GM12875 (cell line): ENCODE measurements around the gene C11orf98.
A peak's percentile ranks its signal among the peaks of the same experiment; 100 is the strongest.

ENCODE experiments used
- H3K4me3 ChIP-seq: one replicate; pipeline ENCODE4 v1.5.1; 2011; ENCODE audit warnings: low read depth, low read length, control low read depth
- CTCF ChIP-seq: IDR thresholded peaks from 2 replicates; pipeline ENCODE4 v1.5.1; 2011; ENCODE audit warnings: low read depth, mild to moderate bottlenecking, control low read depth, inconsistent platforms, low read length, moderate library complexity, borderline replicate concordance; ENCODE audit not compliant: insufficient read depth

C11orf98 gene

GRCh38 chr11:62665075-62665598 is at the start of gene C11orf98, which contains the start of gene CSKMT:
Gene C11orf98, minus strand, starts transcription at chr11:62665210. Its CDS starts 41 bp downstream, at chr11:62665169.
Gene CSKMT, plus strand, starts transcription at chr11:62665312. Its CDS starts 568 bp downstream, at chr11:62665880.
- no peak for TF ChIP-seq CTCF

GRCh38 chr11:62713343-62713742 is 48.3 kb upstream of the C11orf98 start:
- TF ChIP-seq CTCF: no peak
- H3K4me3 ChIP-seq: no peak overlapping the region

More at GRCh38 chr11:62665075-62665598, at the start of gene C11orf98, which contains the start of gene CSKMT:
- H3K4me3 ChIP-seq: peak within 1 kb of the TSS; percentile 68

GRCh38 chr11:62712861-62713260 is 47.9 kb upstream of the C11orf98 start:
- H3K4me3 ChIP-seq: no peak overlapping the region
- no peak for TF ChIP-seq CTCF

- TF ChIP-seq CTCF: no peak
- no peak overlapping the region for H3K4me3 ChIP-seq
Measured at GRCh38 chr11:62712276-62712812, 47.3 kb upstream of the C11orf98 start.

- TF ChIP-seq CTCF: no peak
- H3K4me3 ChIP-seq: peak overlapping the region; percentile 49
Measured at GRCh38 chr11:62710001-62710345, 45.0 kb upstream of the C11orf98 start.

- no peak for TF ChIP-seq CTCF
- H3K4me3 ChIP-seq: peak overlapping the region; percentile 63
Measured at GRCh38 chr11:62709247-62710000, 44.4 kb upstream of the C11orf98 start.

- no peak for TF ChIP-seq CTCF
Measured at GRCh38 chr11:62708793-62709192, 43.8 kb upstream of the C11orf98 start.

More at GRCh38 chr11:62708793-62709192, 43.8 kb upstream of the C11orf98 start:
- peak overlapping the region; percentile 63 for H3K4me3 ChIP-seq
